Epithelial cell of proximal tubule (primary cell): ENCODE results near the gene IGF2BP3. TPM values are rescaled to one million over a fixed set of nuclear protein-coding genes. Genes with fewer than 3 reads are reported as not detected.
"Not testable (repeated sequence)": the region's sequence is repeated elsewhere in the genome, so short reads cannot be mapped to it uniquely, and the experiment has no call there.

Experiments
- DNase-seq: peaks from one replicate; pipeline ENCODE4 v3.0.0-alpha.2; 2011; ENCODE audit warnings: low read depth
- H3K4me3 ChIP-seq: 2 replicates; pipeline ENCODE4 v1.5.1; 2011; ENCODE audit warnings: low read depth, mild to moderate bottlenecking, low read length
- CTCF ChIP-seq: conservative IDR thresholded peaks from 2 replicates; pipeline ENCODE4 v1.5.1; 2012; ENCODE audit warnings: low read depth, mild to moderate bottlenecking, low read length
- total RNA-seq: library from RNA; depleted of rRNA; stranded (reverse); fragments of >200 nt; gene quantifications from 2 replicates; pipeline ENCODE4 v1.2.3, GENCODE V29; 2015

IGF2BP3 gene
- total RNA-seq, 1 donor from 2014 or later, result 42.4 TPM

GRCh38 chr7:23422384-23422783 lies 47.9 kb downstream of the IGF2BP3 start:
- no peak for TF ChIP-seq CTCF
- DNase-seq, result no peak
- H3K4me3 ChIP-seq, result no peak overlapping the region

GRCh38 chr7:23419845-23420244 lies 50.4 kb downstream of the IGF2BP3 start:
- no peak for TF ChIP-seq CTCF
- DNase-seq, result no peak
- no peak overlapping the region for H3K4me3 ChIP-seq

- TF ChIP-seq CTCF, result no peak
- no peak for DNase-seq
- H3K4me3 ChIP-seq, result no peak overlapping the region
Observed at GRCh38 chr7:23419160-23419559, 51.1 kb downstream of the IGF2BP3 start.

DNA sequence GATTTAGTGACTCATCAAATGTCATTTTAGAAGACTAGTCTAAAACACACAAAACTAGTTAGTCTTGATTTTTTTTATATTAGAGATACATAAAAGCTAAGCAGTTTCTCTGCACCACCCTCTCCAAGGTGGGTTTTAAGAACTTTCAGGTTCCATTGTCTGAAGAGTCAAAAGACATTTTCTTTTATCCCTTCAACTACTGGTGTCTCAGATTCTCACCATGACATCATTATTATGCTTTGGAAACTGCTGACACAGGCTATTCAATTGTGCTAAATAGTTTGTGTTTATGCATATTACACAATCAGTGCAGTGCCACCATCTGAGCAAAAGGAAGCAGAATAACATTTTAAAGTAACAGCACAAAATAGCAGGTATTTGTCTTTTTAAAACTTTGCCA lies 52.2 kb downstream of the IGF2BP3 start:
- no peak overlapping the region for H3K4me3 ChIP-seq
- TF ChIP-seq CTCF, result no peak
- peak; percentile 51 for DNase-seq

DNA sequence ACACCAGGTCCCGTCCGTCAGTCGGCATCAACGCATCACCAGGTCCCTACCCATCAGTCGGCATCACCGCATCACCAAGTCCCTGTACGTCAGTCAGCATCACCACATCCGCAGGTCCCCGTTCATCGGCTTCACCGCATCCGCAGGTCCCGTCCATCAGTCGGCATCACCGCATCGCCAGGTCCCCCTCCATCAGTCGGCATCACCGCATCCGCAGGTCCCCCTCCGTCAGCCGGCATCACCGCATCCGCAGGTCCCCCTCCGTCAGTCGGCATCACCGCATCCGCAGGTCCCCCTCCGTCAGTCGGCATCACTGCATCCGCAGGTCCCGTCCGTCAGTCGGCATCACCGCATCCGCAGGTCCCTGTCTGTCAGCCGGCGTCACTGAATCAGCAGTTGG lies 55.1 kb downstream of the IGF2BP3 start:
- TF ChIP-seq CTCF, result no peak
- DNase-seq, result no peak
- no peak overlapping the region for H3K4me3 ChIP-seq

- DNase-seq, result no peak
- no peak overlapping the region for H3K4me3 ChIP-seq
- TF ChIP-seq CTCF, result no peak
Observed at GRCh38 chr7:23410446-23411183, 59.7 kb downstream of the IGF2BP3 start.

DNA sequence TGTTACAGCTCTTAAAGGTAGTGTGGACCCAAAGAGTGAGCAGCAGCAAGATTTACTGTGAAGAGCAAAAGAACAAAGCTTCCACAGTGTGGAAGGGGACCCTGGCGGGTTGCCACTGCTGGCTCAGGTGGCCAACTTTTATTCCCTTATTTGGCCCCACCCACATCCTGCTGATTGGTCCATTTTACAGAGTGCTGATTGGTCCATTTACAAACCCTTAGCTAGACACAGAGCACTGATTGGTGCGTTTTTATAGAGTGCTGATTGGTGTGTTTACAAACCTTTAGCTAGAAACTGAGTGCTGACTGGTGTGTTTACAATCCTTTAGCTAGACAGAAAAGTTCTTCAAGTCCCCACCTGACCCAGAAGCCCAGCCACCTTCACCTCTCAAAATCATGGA lies 63.7 kb downstream of the IGF2BP3 start:
- not testable (repeated sequence) for DNase-seq, H3K4me3 ChIP-seq
